HG03558 (cell line): ENCODE measurements around the gene SPACA5.
"Not testable (repeated sequence)": the region's sequence is repeated elsewhere in the genome, so short reads cannot be mapped to it uniquely, and the experiment has no call there.

Experiments used
- ATAC-seq: cut with Tn5 transposase; IDR thresholded peaks from one replicate; pipeline ENCODE4 v1.9.1; 2021; ENCODE audit warnings: moderate number of reproducible peaks; ENCODE audit not compliant: unreplicated experiment; ENCODE audit errors: extremely low read depth

SPACA5 gene

DNA sequence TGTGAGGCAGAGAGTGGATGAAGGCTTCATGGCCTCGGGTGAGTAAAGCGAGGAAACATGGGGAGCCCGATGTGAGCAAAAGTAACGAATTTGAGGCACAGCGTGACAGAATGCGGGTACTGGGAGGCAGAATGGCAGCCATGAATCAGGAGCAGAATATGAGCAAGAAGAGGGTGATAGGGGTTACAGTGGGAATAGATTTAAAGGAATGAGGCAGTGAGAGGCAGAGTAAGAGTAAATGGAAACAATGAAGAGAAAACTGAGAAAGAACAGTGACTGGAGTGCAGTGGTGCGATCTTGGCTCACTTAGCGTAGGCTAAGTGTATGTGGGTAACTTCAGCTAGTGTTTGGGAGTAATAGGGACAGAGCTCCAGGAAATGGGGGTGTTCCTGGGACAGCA, at the start of gene SPACA5:
SPACA5 (plus strand) TSS at position 301 of the 400 bp plus-strand sequence. CDS start 815 bp downstream, outside the sequence.
- not testable (repeated sequence) for ATAC-seq

- ATAC-seq, result not testable (repeated sequence)
These were observed 48.6 kb upstream of the SPACA5 start for GRCh38 chrX:47958206-47958605.

- ATAC-seq, result no peak
These were observed 47.9 kb upstream of the SPACA5 start for GRCh38 chrX:47958761-47959342.

- no peak for ATAC-seq
These were observed 46.4 kb upstream of the SPACA5 start for GRCh38 chrX:47960406-47960805.

- not testable (repeated sequence) for ATAC-seq
These were observed 45.0 kb upstream of the SPACA5 start for GRCh38 chrX:47961830-47962229.

DNA sequence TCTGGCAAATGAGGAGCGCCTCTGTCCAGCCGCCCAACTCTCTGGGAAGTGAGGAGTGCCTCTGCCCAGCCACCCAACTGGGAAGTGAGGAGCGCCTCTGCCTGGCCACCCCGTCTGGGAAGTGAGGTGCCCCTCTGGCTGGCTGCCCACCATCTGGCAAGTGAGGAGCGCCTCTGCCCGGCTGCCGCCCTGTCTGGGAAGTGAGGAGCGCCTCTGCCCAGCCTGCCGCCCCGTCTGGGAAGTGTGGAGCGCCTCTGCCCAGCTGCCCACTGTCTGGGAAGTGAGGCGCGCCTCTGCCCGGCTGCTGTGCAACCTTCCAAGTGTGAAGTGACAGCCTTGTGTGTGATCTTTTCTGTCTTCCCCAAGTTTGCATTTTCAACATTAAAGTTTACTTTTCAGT, 41.3 kb upstream of the SPACA5 start:
- ATAC-seq, result not testable (repeated sequence)

GRCh38 chrX:47973235-47973634, 33.6 kb upstream of the SPACA5 start:
- ATAC-seq, result no peak

DNA sequence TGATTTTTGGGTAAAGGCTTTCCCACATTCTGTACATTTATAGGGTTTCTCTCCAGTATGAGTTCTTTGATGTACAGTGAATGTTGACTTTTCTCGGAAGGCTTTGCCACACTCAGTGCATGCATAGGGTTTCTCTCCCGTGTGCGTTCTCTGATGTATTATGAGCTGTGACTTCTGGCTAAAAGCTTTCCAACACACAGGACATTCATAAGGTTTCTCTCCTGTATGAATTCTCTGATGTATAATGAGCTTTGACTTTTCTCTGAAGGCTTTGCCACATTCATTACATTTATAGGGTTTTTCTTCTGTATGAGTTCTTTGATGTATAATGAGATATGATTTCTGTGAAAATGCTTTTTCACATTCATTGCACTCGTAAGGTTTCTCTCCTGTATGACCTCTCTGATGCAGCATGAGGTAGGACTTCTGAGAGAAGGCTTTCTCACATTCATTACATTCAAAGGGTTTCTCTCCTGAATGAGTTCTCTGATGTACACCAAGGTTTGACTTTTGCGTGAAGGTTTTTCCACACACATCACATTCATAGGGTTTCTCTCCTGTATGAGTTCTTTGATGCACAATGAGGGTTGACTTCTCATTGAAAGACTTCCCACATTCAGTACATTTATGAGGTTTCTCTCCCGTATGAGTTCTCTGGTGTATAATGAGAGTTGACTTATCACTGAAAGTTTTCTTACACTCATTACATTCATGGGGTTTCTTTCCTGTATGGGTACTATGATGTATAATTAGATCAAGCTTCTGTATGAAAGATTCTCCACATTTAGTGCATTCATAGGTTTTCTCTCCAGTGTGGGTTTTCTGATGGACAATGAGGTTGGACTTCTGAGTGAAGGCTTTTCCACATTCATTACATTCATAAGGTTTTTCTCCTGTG, 30.3 kb upstream of the SPACA5 start:
- ATAC-seq, result no peak

DNA sequence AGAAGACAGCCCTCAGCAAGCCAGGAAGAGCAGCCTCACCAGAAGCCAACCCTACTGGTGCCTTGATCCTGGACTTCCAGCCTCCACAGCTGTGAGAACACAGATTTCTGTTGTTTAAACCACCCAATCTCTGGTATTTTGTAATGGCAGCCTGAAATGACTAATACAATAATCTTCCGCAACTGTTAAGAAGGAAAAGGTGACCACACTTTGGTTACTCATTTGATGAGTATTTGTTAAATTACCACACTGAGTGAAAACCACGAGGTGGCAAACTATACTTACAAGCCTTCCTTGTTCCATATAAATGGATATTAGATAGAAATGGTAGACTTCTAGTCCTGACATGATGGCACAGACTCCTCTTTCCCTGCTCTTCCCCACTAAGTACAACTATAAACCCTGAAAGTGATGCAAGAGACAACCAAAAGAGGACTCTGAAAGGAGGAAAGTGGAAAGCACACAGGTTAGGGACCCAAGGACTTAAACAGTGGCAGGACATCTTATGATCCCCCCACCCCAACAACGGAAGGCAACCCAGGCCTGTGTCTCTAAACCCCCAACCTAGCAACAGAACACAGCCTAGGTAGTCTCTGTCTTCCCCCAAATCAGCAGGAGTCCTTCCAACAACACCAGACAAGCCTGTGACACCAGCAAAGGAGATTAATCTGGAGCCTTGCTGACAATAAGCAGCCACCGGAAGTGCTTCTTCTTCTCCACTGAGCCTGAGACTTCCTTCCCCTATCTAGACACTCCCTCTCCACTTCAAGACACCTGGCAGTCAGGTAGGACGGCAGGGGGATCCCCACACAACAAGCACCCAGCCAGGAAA, 15.3 kb upstream of the SPACA5 start:
- no peak for ATAC-seq

DNA sequence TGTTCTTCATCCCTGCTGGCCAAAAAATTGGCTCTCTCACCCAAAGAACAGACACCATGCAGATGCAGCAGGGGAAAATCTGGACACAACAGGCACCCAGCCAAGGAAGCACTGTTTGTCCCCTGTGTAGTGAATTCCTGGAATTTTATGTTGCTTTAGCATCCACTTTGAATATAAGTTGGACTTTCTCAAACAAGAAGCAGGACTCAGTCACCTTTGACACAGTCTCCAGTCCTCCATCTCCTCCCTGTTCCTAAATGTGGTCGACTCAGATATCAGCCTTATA, 14.8 kb upstream of the SPACA5 start:
- no peak for ATAC-seq

- ATAC-seq, result no peak
These were observed 14.1 kb upstream of the SPACA5 start for GRCh38 chrX:47992669-47993068.

- ATAC-seq, result no peak
These were observed 5.5 kb upstream of the SPACA5 start for GRCh38 chrX:48001260-48001659.

- ATAC-seq, result no peak
These were observed 4.5 kb upstream of the SPACA5 start for GRCh38 chrX:48002319-48002718.

- no peak for ATAC-seq
These were observed 3.9 kb upstream of the SPACA5 start for GRCh38 chrX:48002929-48003328.

GRCh38 chrX:48003367-48003757, 3.4 kb upstream of the SPACA5 start:
- no peak for ATAC-seq

DNA sequence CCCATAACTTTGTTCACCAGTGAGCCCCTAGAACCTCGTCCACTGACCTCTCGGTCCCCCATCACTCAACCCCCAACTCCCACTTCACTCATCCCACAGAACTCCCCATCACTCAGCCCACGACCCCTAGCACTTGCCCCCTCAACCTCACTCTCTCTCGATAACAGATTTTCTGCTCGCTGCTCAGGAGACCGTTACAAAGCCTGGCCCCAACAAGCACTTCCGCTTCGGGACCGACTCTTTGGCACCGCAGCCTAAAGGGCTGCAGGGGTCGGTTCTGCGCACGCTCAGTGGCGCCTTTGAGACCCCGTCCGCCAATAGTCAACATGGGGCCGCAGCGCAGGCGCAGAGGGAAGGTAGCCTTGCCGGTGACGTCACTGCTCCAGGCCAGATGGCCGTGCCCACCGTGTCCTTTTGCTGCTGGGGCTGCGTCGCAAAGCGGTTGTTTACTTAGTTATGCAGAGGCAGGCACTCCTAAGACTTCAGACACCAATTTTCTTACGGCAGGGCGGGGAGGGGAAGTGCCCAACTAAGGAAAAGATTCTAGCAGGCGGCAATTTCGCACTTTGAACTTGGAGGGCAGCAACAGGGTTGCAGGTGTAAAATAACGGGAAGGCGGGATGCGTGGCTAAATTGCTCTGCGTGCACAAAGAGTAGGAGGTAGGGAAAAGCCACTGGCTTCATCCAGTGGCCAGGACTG, 2.9 kb upstream of the SPACA5 start, which contains the start of gene ZNF182:
ZNF182 (minus strand) TSS at position 232 of the 700 bp plus-strand sequence. CDS start 1,380 bp downstream, outside the sequence.
- ATAC-seq, result peak; percentile 60

DNA sequence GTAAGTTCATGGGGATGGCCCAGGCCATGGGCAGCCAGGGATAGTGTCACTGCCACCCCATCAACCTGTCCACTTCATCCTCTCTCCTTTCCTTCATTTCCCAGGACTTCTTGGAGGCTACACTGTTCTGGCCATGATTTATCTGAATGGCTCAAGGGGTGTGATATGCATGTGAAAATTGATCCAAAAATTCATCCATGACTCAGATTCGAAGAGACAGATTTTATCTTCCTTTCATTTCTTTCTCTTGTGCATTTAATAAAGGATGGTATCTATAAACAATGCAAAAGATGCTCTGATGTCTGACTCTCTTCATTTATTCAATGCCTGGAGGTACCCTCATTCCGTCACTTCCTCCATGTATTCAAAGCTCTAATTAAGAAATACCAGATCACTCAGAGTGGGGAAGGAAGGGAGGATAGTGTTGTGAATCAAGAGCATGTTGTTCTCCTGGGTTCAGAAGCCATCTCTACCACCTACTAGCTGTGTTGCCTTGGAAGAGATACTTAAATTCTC, 2.7 kb downstream of the SPACA5 start:
- not testable (repeated sequence) for ATAC-seq

DNA sequence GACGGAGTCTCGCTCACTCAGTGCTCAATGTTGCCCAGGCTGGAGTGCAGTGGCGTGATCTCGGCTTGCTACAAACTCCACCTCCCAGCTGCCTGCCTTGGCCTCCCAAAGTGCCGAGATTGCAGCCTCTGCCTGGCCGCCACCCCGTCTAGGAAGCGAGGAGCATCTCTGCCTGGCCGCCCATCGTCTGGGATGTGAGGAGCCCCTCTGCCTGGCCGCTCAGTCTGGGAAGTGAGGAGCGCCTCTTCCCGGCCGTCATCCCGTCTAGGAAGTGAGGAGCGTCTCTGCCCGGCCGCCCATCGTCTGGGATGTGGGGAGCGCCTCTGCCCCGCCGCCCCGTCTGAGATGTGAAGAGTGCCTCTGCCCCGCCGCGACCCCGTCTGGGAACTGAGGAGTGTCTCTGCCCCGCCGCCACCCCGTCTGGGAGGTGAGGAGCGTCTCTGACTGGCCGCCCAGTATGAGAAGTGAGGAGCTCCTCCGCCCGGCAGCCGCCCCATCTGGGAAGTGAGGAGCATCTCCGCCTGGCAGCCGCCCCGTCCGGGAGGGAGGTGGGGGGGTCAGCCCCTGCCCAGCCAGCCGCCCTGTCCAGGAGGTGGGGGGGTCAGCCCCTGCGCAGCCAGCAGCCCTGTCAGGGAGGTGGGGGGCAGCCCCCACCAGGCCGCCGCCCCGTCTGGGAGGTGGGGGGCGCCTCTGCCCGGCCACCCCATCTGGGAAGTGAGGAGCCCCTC, 10.0 kb downstream of the SPACA5 start:
- not testable (repeated sequence) for ATAC-seq

- not testable (repeated sequence) for ATAC-seq
These were observed 13.1 kb downstream of the SPACA5 start for GRCh38 chrX:48019892-48020291.
